C4-2B (cell line): Measurements from ENCODE around the gene MGAT5B.

Source experiments
- CTCF ChIP-seq: fragments of 450-650 bp; conservative IDR thresholded peaks from 2 replicates; pipeline ENCODE4 v1.5.1; 2017; ENCODE audit warnings: mild to moderate bottlenecking
- ZFX ChIP-seq: fragments of 450-650 bp; IDR thresholded peaks from 2 replicates; pipeline ENCODE4 v1.6.1; 2017

GRCh38 chr17:76901542-76902197 lies 33.5 kb downstream of the MGAT5B start:
- TF ChIP-seq CTCF (no peak), ZFX (no peak)
